Measurements from ENCODE around the gene CXADR. TPM values are rescaled to one million over a fixed set of nuclear protein-coding genes. Genes with fewer than 3 reads are reported as not detected.

Gene CXADR
- total RNA-seq, 1 experiment from 2014 or later = 152 TPM

DNA sequence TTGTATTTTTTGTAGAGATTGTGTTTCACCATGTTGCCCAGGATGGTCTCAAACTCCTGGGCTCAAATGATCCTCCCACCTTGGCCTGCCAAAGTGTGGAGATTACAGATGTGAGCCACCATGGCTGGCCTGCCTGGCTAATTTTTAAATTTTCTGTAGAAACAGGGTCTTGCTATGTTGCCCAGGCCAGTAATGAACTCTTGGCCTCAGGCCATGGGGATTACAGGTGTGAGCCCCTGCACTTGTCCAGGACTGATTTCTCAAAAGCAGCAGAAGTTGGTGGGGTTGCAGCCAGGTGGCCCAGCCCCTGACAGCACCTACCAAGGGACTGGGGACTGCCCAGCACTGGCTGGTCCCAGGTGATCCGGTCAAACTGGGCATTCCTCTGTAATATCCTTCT is 44.1 kb upstream of the CXADR start:
- H3K4me1 Mint-ChIP-seq = peaks cover 12% of the 10 kb centered on the region in 2 experiments
- peaks cover 2 to 3% of the 10 kb centered on the region in 2 experiments; a peak in 2 of 5 replicates for H3K9me3 Mint-ChIP-seq
- Histone ChIP-seq H3K4me1 (ENCODE audit: insufficient read depth, low read length) (no peaks in the 10 kb centered on the region), H4K91ac (ENCODE audit: insufficient read length, low read depth, low read length) (no peak overlapping the region), H3K23me2 (ENCODE audit: insufficient read length, low read depth, low read length, poor library complexity, severe bottlenecking) (no peaks in the 10 kb centered on the region), H3K79me1 (ENCODE audit: insufficient read depth, low read depth, low read length, poor library complexity, severe bottlenecking) (no peaks in the 10 kb centered on the region), H3K27ac (ENCODE audit: insufficient read length, low read depth, low read length) (no peak overlapping the region), H3K14ac (ENCODE audit: insufficient read depth, low read length) (no peak overlapping the region), H3K79me2 (ENCODE audit: insufficient read depth, low read length) (no peaks in the 10 kb centered on the region), H2AK5ac (ENCODE audit: insufficient read length, low read length) (no peak overlapping the region), H3K27me3 (ENCODE audit: insufficient read depth, low read length) (no peaks in the 10 kb centered on the region), H2BK15ac (ENCODE audit: low read depth, low read length) (no peak overlapping the region), H4K20me1 (ENCODE audit: control insufficient read depth, insufficient read depth, insufficient read length) (no peaks in the 10 kb centered on the region), H3K4me2 (ENCODE audit: insufficient read depth, insufficient read length, low read length) (no peak overlapping the region), H3K4ac (ENCODE audit: low read depth, low read length) (no peak overlapping the region), H3K18ac (ENCODE audit: insufficient read length, low read depth, low read length) (no peak overlapping the region), H3T11ph (ENCODE audit: low read length) (no peak overlapping the region), H3K9me3 (ENCODE audit: control insufficient read depth, low read depth, low read length) (no peaks in the 10 kb centered on the region), H4K5ac (ENCODE audit: insufficient read length, low read depth, low read length) (no peak overlapping the region), H3K56ac (ENCODE audit: insufficient read length, low read depth, low read length) (no peak overlapping the region), H2AFZ (ENCODE audit: low read length) (no peak overlapping the region), H2BK20ac (ENCODE audit: low read depth, low read length, poor library complexity, severe bottlenecking) (no peak overlapping the region), H3K23ac (ENCODE audit: insufficient read length, low read depth, low read length) (no peak overlapping the region), H4K8ac (replicated peaks; ENCODE audit: insufficient read length, low read depth, low read length) (no peak overlapping the region), H3K9ac (ENCODE audit: extremely low read depth, insufficient read length, low read length) (no peak overlapping the region), H2BK120ac (ENCODE audit: low read depth, low read length, poor library complexity, severe bottlenecking) (no peak overlapping the region), H2BK5ac (ENCODE audit: insufficient read length, low read length) (no peak overlapping the region), H2BK12ac (ENCODE audit: insufficient read length, low read depth, low read length) (no peak overlapping the region)
- DNase-seq = no peak
- TF ChIP-seq, protein P1, sequence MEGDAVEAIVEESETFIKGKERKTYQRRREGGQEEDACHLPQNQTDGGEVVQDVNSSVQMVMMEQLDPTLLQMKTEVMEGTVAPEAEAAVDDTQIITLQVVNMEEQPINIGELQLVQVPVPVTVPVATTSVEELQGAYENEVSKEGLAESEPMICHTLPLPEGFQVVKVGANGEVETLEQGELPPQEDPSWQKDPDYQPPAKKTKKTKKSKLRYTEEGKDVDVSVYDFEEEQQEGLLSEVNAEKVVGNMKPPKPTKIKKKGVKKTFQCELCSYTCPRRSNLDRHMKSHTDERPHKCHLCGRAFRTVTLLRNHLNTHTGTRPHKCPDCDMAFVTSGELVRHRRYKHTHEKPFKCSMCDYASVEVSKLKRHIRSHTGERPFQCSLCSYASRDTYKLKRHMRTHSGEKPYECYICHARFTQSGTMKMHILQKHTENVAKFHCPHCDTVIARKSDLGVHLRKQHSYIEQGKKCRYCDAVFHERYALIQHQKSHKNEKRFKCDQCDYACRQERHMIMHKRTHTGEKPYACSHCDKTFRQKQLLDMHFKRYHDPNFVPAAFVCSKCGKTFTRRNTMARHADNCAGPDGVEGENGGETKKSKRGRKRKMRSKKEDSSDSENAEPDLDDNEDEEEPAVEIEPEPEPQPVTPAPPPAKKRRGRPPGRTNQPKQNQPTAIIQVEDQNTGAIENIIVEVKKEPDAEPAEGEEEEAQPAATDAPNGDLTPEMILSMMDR (conservative IDR thresholded peaks at IDR 0.05) = no peak
- H3K4me3 Mint-ChIP-seq = no peak overlapping the region
- H3K27me3 Mint-ChIP-seq (ENCODE audit: low read depth) = no peaks in the 10 kb centered on the region
- WGBS (ENCODE audit: extremely low coverage, insufficient read length, low lambda C conversion rate) = no CpG with 5 or more reads among the region's 1 CpG
- H3K27ac Mint-ChIP-seq = no peak overlapping the region
- H3K36me3 Mint-ChIP-seq (ENCODE audit: insufficient read depth in 1 of 3, low read depth in 3 of 3) = no peaks in the 10 kb centered on the region; a peak in 1 of 7 replicates

Measured in H9 (cell line).